Measurements from ENCODE around the gene CASP6.

Gene CASP6

DNA sequence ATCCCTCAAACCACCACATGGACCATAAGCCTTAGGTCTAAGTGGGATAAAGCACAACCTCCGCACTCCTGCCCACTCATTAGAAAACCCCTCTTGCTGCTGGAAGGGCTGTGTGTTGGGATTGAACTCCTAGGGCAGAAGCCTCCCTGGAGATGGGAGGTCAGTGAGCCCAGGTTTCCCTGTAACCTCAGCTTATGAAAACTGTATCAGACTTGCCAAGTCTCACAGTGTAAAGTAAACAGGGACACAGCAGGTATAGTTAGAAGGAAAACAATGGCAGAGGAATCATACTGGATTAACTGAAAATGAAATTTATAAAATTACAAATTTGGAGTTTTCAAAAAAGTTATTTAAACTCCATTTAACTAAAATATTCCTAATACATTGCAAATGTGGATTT lies 29.9 kb downstream of the CASP6 start:
- H3K4me3 ChIP-seq (ENCODE audit: control insufficient read depth, low read depth, low read length) = no peak overlapping the region
- no peak for DNase-seq (ENCODE audit: low read depth)
- TF ChIP-seq, protein P1, sequence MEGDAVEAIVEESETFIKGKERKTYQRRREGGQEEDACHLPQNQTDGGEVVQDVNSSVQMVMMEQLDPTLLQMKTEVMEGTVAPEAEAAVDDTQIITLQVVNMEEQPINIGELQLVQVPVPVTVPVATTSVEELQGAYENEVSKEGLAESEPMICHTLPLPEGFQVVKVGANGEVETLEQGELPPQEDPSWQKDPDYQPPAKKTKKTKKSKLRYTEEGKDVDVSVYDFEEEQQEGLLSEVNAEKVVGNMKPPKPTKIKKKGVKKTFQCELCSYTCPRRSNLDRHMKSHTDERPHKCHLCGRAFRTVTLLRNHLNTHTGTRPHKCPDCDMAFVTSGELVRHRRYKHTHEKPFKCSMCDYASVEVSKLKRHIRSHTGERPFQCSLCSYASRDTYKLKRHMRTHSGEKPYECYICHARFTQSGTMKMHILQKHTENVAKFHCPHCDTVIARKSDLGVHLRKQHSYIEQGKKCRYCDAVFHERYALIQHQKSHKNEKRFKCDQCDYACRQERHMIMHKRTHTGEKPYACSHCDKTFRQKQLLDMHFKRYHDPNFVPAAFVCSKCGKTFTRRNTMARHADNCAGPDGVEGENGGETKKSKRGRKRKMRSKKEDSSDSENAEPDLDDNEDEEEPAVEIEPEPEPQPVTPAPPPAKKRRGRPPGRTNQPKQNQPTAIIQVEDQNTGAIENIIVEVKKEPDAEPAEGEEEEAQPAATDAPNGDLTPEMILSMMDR (conservative IDR thresholded peaks at IDR 0.05; ENCODE audit: control insufficient read depth, insufficient read depth, low read depth, low read length) = no peak

DNA sequence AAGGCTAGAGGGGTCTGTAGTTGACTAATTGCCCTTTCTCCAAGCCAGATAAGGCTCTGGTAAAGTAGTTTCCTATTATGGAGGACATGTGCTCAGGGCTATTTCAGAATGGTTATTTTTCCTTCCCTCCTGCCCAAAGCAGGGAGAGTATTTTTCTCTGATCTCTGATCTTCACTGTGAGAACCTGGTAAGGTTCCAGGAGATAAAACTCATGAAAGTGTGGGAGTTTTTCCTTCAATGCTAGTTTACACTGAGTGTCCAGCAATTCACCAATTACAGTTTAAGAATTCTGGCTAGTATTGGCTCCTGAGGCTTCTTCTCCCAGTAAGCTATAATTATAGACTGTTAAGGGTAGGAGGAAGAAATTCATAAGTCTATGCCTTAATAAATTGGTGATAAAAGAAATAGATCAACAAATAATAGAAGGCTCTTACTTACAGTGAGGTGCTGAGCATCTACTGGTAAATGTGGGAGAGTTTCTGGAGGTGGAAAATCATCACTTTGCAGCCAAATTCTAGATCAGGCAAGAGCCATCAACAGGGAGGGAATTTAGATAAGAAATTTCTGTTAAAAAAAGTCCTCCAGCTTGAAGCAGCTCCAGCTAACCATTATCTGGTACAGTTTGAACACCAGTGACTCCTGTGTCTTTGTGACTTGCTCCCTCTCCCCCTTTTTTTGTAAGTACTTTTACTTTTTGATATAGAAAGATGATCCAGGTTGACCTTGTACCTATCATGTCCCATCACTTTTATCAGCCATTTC lies 30.9 kb downstream of the CASP6 start:
- H3K4me3 ChIP-seq (ENCODE audit: control insufficient read depth, low read depth, low read length) = no peak overlapping the region
- no peak for DNase-seq (ENCODE audit: low read depth)
- TF ChIP-seq, protein P1 (conservative IDR thresholded peaks at IDR 0.05; ENCODE audit: control insufficient read depth, insufficient read depth, low read depth, low read length) = no peak

DNA sequence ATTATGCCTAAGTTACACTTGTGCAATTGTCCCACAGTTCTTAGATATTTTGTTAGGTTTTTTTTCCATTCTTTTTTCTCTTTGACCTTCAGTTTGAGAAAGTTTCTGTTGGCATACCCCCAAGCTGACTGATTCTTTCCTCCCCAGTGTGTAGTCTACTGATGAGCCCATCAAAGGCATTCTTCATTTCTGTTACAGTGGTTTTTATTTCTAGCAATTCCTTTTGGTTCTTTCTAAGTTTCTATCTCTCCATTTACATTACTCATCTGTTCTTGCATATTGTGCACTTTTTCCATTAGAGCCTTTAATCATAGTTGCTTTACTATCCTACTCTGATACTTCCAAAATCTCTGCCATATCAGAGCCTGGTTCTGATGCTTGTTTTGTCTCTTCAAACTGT lies 31.9 kb downstream of the CASP6 start:
- TF ChIP-seq, protein P1 (conservative IDR thresholded peaks at IDR 0.05; ENCODE audit: control insufficient read depth, insufficient read depth, low read depth, low read length) = no peak
- no peak for DNase-seq (ENCODE audit: low read depth)
- H3K4me3 ChIP-seq (ENCODE audit: control insufficient read depth, low read depth, low read length) = no peak overlapping the region

DNA sequence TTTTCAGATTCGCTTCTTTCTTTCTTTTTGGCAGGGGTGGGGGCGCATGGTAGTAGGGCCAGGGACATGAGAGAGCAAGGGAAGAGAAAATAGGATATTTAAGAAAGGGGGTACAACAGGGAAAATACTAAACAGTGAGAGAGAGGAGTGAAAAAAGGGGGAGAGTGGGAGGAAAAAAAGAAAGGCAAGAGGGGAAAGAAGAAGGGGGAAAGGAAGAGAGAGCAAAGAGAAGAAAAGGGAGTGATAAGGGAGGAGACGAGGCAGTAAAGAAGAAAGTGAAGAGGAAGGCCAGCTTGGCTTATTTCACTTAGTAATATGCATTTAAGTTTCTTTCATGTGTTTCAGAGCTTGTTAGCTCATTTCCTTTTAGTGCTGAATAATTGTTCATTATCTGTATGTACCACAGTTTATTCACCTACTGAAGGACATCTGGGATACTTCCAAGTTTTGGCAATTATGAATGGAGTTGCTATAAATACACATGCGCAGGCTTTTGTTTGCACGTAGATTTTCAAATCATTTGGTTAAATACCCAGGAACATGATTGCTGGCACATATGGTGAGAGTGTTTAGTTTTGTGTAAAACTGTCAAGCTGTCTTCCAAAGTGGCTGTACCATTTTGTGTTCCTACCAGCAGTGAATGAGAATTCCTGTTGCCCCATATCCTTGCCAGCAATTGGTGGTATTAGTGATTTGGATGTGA lies 37.3 kb downstream of the CASP6 start:
- H3K4me3 ChIP-seq (ENCODE audit: control insufficient read depth, low read depth, low read length) = no peak overlapping the region
- no peak for DNase-seq (ENCODE audit: low read depth)
- TF ChIP-seq, protein P1 (conservative IDR thresholded peaks at IDR 0.05; ENCODE audit: control insufficient read depth, insufficient read depth, low read depth, low read length) = no peak

DNA sequence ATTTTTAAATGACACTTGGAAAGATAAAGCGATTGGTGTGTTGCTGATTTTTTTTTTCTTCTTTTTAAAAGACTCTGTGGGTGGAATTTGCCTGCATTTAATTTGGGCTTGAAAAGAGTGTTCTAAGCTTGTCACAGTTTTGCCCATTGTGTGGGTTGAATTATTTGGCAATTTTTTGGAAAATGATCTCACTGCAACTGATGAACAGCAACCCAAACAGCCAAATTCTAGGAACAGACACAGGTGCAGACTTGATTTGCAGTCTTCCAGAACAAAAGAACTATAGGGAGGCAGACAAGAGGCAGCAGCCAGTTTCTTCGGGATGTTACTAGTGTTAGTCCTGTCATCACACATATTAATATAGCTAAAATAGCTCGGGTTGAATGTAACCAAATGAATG lies 40.5 kb downstream of the CASP6 start:
- TF ChIP-seq, protein P1 (conservative IDR thresholded peaks at IDR 0.05; ENCODE audit: control insufficient read depth, insufficient read depth, low read depth, low read length) = no peak
- H3K4me3 ChIP-seq (ENCODE audit: control insufficient read depth, low read depth, low read length) = no peak overlapping the region
- DNase-seq (ENCODE audit: low read depth) = no peak

DNA sequence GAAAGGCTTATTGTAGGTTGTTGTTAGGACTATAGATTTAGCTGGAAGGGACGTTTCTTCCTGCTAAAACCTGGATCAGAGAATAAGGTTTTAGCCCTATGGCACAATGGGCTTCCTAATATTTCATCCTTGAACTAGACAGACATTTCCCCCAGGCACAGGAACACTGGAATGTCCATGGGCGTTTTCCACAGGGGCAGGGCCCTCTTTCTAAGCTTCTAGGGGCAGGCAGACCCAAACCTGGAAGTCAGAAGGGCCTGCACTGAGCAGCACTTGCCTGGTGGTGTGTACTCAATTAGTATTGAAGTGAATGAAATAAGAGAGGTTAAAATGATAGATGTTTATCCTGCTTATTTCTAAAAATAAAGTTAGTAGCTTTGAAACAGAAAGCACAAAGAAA lies 41.1 kb downstream of the CASP6 start:
- TF ChIP-seq, protein P1 (conservative IDR thresholded peaks at IDR 0.05; ENCODE audit: control insufficient read depth, insufficient read depth, low read depth, low read length) = no peak
- H3K4me3 ChIP-seq (ENCODE audit: control insufficient read depth, low read depth, low read length) = no peak overlapping the region
- DNase-seq (ENCODE audit: low read depth) = no peak

Data from fibroblast of mammary gland (primary cell).